Esophagus muscularis mucosa (tissue), 4 donors: ENCODE data around the gene MYH6. TPM values are rescaled to one million over a fixed set of nuclear protein-coding genes. Genes with fewer than 3 reads are reported as not detected.
"Not testable (repeated sequence)": the region's sequence is repeated elsewhere in the genome, so short reads cannot be mapped to it uniquely, and the experiment has no call there.

Experiments
- DNase-seq: peaks from one replicate; pipeline ENCODE4 v3.0.0-alpha.2; 2017; ENCODE audit errors: extremely low spot score
- H3K27ac ChIP-seq, 4 donors: fragments of 200-600 bp; sonication (generic); replicated peaks in 1 of 4; 1 replicate in 3 of 4; 2 replicates in 1 of 4; pipeline ENCODE4 v1.5.1; 2016 to 2019; ENCODE audit warnings: mild to moderate bottlenecking in 1 of 4
- H3K27me3 ChIP-seq, 4 donors: fragments of 200-600 bp; sonication (generic); one replicate each; pipeline versions ENCODE4 v1.5.1 to v1.6.0; 2016 to 2019
- H3K36me3 ChIP-seq, 4 donors: fragments of 200-600 bp; sonication (generic); one replicate each; pipeline ENCODE4 v1.5.1; 2016 to 2019
- H3K4me1 ChIP-seq, 4 donors: fragments of 200-600 bp; sonication (generic); one replicate each; pipeline ENCODE4 v1.5.1; 2016 to 2019
- H3K4me3 ChIP-seq, 4 donors: fragments of 200-600 bp; sonication (generic); 1 replicate in 2 of 4; 2 replicates in 2 of 4; pipeline ENCODE4 v1.5.1; 2016 to 2019; ENCODE audit warnings: mild to moderate bottlenecking in 4 of 4, moderate library complexity in 1 of 4
- H3K9me3 ChIP-seq, 4 donors: fragments of 200-600 bp; sonication (generic); 1 replicate in 3 of 4; 2 replicates in 1 of 4; pipeline ENCODE4 v1.5.1; 2016 to 2019
- CTCF ChIP-seq, 3 experiments: fragments of 200-600 bp in 2 of 3; fragments of 450-650 bp in 1 of 3; sonication (generic) in 2 of 3; IDR thresholded peaks; one replicate each; pipeline ENCODE4 v1.5.1; 2017 to 2019; ENCODE audit warnings: antibody characterized with exemption in 3 of 3, mild to moderate bottlenecking in 2 of 3, moderate library complexity in 1 of 3
- EP300 ChIP-seq: sonication (generic); formaldehyde crosslinking; IDR thresholded peaks from one replicate; pipeline ENCODE4 v1.6.1; 2017; ENCODE audit warnings: antibody characterized with exemption
- POLR2A ChIP-seq: fragments of 450-650 bp; IDR thresholded peaks from one replicate; pipeline ENCODE4 v1.6.1; 2017; ENCODE audit warnings: antibody characterized with exemption, moderate library complexity, mild to moderate bottlenecking, low read depth
- POLR2AphosphoS5 ChIP-seq, 2 donors: sonication (generic); formaldehyde crosslinking; IDR thresholded peaks; one replicate each; pipeline ENCODE4 v1.6.1; 2017; ENCODE audit warnings: antibody characterized with exemption in 2 of 2
- WGBS: methylation state at CpG from one replicate; pipeline ENCODE4 v1.1.5; 2018; 5-methylcytosine and 5-hydroxymethylcytosine counted together
- intact Hi-C: fragments of 100-400 bp; cut with DNase I; formaldehyde crosslinking; loops from one replicate; pipeline ENCODE4 v1.15.1; 2023
- total RNA-seq, 4 donors: library from RNA; depleted of rRNA; stranded (reverse); fragments of >200 nt; gene quantifications; one replicate each; pipeline versions ENCODE4 v1.1.0 to v1.2.1, GENCODE V29; 2016

The MYH6 gene
- total RNA-seq, 4 donors from 2014 or later: under 0.01 to 0.06 (median under 0.01) TPM; not detected in 1

GRCh38 chr14:23401291-23401690 is 6.8 kb downstream of the MYH6 start:
- H3K9me3 ChIP-seq: no peaks in the 10 kb centered on the region
- no peak overlapping the region for H3K27ac ChIP-seq
- H3K4me1 ChIP-seq: no peaks in the 10 kb centered on the region
- H3K27me3 ChIP-seq: peaks cover 0 to 12% (median 0%) of the 10 kb centered on the region in 4 donors
- peaks cover 0 to 90% (median 0%) of the 10 kb centered on the region in 4 donors for H3K36me3 ChIP-seq
- intact Hi-C loops: no loop called here
- no peak for TF ChIP-seq POLR2A
- TF ChIP-seq EP300: no peak
- no peak for TF ChIP-seq CTCF (IDR thresholded peaks at IDR 0.05)
- TF ChIP-seq POLR2AphosphoS5 (IDR thresholded peaks at IDR 0.05): no peak
- no peak for DNase-seq
- H3K4me3 ChIP-seq: no peak overlapping the region
- WGBS: 85% methylated on average over 3 of the region's 4 CpGs

- DNase-seq, H3K9me3 ChIP-seq, intact Hi-C loops, H3K4me1 ChIP-seq, H3K27ac ChIP-seq, H3K4me3 ChIP-seq: not testable (repeated sequence)
- WGBS: 82% methylated on average over 16 of the region's 16 CpGs
- peaks cover 0 to 12% (median 0%) of the 10 kb centered on the region in 4 donors for H3K27me3 ChIP-seq
- peaks cover 0 to 90% (median 0%) of the 10 kb centered on the region in 4 donors for H3K36me3 ChIP-seq
Measured at GRCh38 chr14:23400496-23401149, 7.5 kb downstream of the MYH6 start.

GRCh38 chr14:23399591-23399990 is 8.5 kb downstream of the MYH6 start:
- no peaks in the 10 kb centered on the region for H3K4me1 ChIP-seq
- H3K9me3 ChIP-seq: no peaks in the 10 kb centered on the region
- TF ChIP-seq CTCF (IDR thresholded peaks at IDR 0.05) (no peak), POLR2AphosphoS5 (IDR thresholded peaks at IDR 0.05) (no peak), EP300 (no peak), POLR2A (no peak)
- DNase-seq: no peak
- peaks cover 0 to 88% (median 0%) of the 10 kb centered on the region in 4 donors for H3K36me3 ChIP-seq
- peaks cover 0 to 8% (median 0%) of the 10 kb centered on the region in 4 donors for H3K27me3 ChIP-seq
- no peak overlapping the region for H3K27ac ChIP-seq
- 86% methylated on average over 6 of the region's 6 CpGs for WGBS
- no peak overlapping the region for H3K4me3 ChIP-seq
- intact Hi-C loops: no loop called here

GRCh38 chr14:23399136-23399535 is 8.9 kb downstream of the MYH6 start:
- Histone ChIP-seq H3K36me3 (peaks cover 0 to 86% (median 0%) of the 10 kb centered on the region in 4 donors), H3K4me3 (no peak overlapping the region), H3K27me3 (peaks cover 0 to 8% (median 0%) of the 10 kb centered on the region in 4 donors), H3K9me3 (no peaks in the 10 kb centered on the region), H3K4me1 (no peaks in the 10 kb centered on the region), H3K27ac (no peak overlapping the region)
- TF ChIP-seq EP300: no peak
- no peak for TF ChIP-seq POLR2A
- no peak for TF ChIP-seq POLR2AphosphoS5 (IDR thresholded peaks at IDR 0.05)
- no peak for TF ChIP-seq CTCF (IDR thresholded peaks at IDR 0.05)
- intact Hi-C loops: no loop called here
- no peak for DNase-seq
- 100% methylated on average over 3 of the region's 3 CpGs for WGBS

- Histone ChIP-seq H3K4me3 (no peak overlapping the region), H3K27ac (no peak overlapping the region), H3K4me1 (no peaks in the 10 kb centered on the region), H3K27me3 (peaks cover 0 to 8% (median 0%) of the 10 kb centered on the region in 4 donors), H3K9me3 (no peaks in the 10 kb centered on the region), H3K36me3 (peaks cover 0 to 86% (median 0%) of the 10 kb centered on the region in 4 donors)
- intact Hi-C loops: no loop called here
- DNase-seq: no peak
- WGBS: 79% methylated on average over 4 of the region's 4 CpGs
- TF ChIP-seq CTCF (IDR thresholded peaks at IDR 0.05): no peak
- TF ChIP-seq EP300: no peak
Measured at GRCh38 chr14:23398348-23398747, 9.7 kb downstream of the MYH6 start.
